Uterus (tissue), 2 donors: ENCODE data around the gene ARHGEF37.
A peak's percentile ranks its signal among the peaks of the same experiment; 100 is the strongest.

Experiments
- POLR2A ChIP-seq, 2 donors: fragments of 450-650 bp; IDR thresholded peaks; one replicate each; pipeline ENCODE4 v1.6.1; 2016; ENCODE audit warnings: antibody characterized with exemption in 2 of 2, mild to moderate bottlenecking in 1 of 2, moderate library complexity in 1 of 2
- TF ChIP-seq, protein P1 (sequence below), 4 experiments: fragments of 200-600 bp in 2 of 4; fragments of 450-650 bp in 2 of 4; sonication (generic) in 2 of 4; IDR thresholded peaks; one replicate each; pipeline ENCODE4 v1.5.1; 2016 to 2019; ENCODE audit warnings: antibody characterized with exemption in 4 of 4, mild to moderate bottlenecking in 2 of 4, moderate library complexity in 1 of 4

DNA sequence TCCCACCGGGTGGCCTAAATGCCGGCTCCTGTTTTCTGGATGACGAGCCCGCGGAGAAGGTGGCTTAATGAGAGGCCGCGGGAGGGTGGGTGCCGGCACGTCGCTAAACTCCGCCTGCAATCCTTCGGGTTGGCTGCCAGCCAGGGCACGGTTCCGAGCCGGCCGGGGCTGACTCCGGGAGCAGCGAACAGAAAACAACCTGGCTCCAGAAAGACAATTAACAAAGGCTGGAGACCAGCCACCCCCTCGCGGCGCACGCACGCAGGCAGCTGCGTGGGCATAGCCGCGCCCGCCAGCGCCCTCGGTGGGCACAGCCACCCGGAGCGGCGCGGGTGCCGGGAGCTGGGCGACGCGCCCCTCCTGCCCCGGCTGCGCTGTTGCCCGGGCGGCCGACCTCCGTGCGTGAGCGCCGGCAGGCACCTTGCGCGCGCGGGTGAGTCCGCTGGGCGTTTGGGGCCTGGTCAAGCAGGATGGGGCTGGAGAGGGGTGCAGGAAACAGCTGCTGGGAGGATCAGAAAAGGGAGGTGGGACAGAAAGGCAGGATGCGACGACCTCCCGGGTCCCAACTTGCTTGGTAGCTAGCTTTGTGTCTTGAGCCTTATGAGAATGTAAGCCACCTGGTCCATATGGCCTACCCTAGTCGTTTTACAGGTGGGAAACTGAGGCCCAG is at the start of gene ARHGEF37:
- TF ChIP-seq, protein P1, sequence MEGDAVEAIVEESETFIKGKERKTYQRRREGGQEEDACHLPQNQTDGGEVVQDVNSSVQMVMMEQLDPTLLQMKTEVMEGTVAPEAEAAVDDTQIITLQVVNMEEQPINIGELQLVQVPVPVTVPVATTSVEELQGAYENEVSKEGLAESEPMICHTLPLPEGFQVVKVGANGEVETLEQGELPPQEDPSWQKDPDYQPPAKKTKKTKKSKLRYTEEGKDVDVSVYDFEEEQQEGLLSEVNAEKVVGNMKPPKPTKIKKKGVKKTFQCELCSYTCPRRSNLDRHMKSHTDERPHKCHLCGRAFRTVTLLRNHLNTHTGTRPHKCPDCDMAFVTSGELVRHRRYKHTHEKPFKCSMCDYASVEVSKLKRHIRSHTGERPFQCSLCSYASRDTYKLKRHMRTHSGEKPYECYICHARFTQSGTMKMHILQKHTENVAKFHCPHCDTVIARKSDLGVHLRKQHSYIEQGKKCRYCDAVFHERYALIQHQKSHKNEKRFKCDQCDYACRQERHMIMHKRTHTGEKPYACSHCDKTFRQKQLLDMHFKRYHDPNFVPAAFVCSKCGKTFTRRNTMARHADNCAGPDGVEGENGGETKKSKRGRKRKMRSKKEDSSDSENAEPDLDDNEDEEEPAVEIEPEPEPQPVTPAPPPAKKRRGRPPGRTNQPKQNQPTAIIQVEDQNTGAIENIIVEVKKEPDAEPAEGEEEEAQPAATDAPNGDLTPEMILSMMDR (IDR thresholded peaks at IDR 0.05), result peak in 1 of 4 experiments; percentile 22
- peak; percentile 20 to 57 for TF ChIP-seq POLR2A (IDR thresholded peaks at IDR 0.05)
